Measurements from ENCODE around the gene FGFBP2. TPM values are rescaled to one million over a fixed set of nuclear protein-coding genes. Genes with fewer than 3 reads are reported as not detected.

FGFBP2 gene
- total RNA-seq, 1 donor from 2014 or later: not detected

- H3K4me3 Mint-ChIP-seq (ENCODE audit: unreplicated experiment): no peak overlapping the region
- no peaks in the 10 kb centered on the region for H3K79me2 ChIP-seq (ENCODE audit: insufficient read depth, low read length)
- H3K27me3 ChIP-seq (ENCODE audit: insufficient read depth, low read length): no peaks in the 10 kb centered on the region
- H3K4me2 ChIP-seq (ENCODE audit: low read length): no peak overlapping the region
- H3K36me3 Mint-ChIP-seq (ENCODE audit: low read depth, unreplicated experiment): peaks cover 4% of the 10 kb centered on the region
- H3K9ac ChIP-seq (ENCODE audit: low read length): no peak overlapping the region
- H4K20me1 ChIP-seq (ENCODE audit: insufficient read depth, low read length): no peaks in the 10 kb centered on the region
- H3K36me3 ChIP-seq (ENCODE audit: insufficient read depth, low read length): no peaks in the 10 kb centered on the region
- DNase-seq (ENCODE audit: low read depth) (no peak), FAIRE-seq (no peak)
- H3K4me1 ChIP-seq (ENCODE audit: insufficient read depth, low read length): no peaks in the 10 kb centered on the region
- no peak overlapping the region for H3K27ac ChIP-seq (ENCODE audit: low read depth, low read length)
- no peak overlapping the region for H3K4me3 ChIP-seq (ENCODE audit: insufficient read depth, low read depth, low read length)
- H3K27ac Mint-ChIP-seq (ENCODE audit: unreplicated experiment): no peak overlapping the region
- no peak overlapping the region for H2AFZ ChIP-seq (ENCODE audit: low read depth, low read length)
- H3K9me3 Mint-ChIP-seq (ENCODE audit: unreplicated experiment): no peaks in the 10 kb centered on the region
- TF ChIP-seq, protein P1, sequence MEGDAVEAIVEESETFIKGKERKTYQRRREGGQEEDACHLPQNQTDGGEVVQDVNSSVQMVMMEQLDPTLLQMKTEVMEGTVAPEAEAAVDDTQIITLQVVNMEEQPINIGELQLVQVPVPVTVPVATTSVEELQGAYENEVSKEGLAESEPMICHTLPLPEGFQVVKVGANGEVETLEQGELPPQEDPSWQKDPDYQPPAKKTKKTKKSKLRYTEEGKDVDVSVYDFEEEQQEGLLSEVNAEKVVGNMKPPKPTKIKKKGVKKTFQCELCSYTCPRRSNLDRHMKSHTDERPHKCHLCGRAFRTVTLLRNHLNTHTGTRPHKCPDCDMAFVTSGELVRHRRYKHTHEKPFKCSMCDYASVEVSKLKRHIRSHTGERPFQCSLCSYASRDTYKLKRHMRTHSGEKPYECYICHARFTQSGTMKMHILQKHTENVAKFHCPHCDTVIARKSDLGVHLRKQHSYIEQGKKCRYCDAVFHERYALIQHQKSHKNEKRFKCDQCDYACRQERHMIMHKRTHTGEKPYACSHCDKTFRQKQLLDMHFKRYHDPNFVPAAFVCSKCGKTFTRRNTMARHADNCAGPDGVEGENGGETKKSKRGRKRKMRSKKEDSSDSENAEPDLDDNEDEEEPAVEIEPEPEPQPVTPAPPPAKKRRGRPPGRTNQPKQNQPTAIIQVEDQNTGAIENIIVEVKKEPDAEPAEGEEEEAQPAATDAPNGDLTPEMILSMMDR (IDR thresholded peaks at IDR 0.05; ENCODE audit: insufficient read depth, low read depth, low read length): no peak
- TF ChIP-seq EZH2 (IDR thresholded peaks at IDR 0.05; ENCODE audit: insufficient read depth, low read length): no peak
- H3K4me1 Mint-ChIP-seq (ENCODE audit: low read depth, unreplicated experiment): no peaks in the 10 kb centered on the region
- no peaks in the 10 kb centered on the region for H3K27me3 Mint-ChIP-seq (ENCODE audit: low read depth, unreplicated experiment)
- H3K9me3 ChIP-seq (ENCODE audit: insufficient read depth, low read depth, low read length): no peaks in the 10 kb centered on the region
Observed at GRCh38 chr4:15976456-15977447, 13.8 kb upstream of the FGFBP2 start.

GRCh38 chr4:15971068-15971801, 8.3 kb upstream of the FGFBP2 start:
- Histone ChIP-seq H3K4me1 (ENCODE audit: insufficient read depth, low read length) (no peaks in the 10 kb centered on the region), H3K27ac (ENCODE audit: low read depth, low read length) (no peak overlapping the region), H3K4me3 (ENCODE audit: insufficient read depth, low read depth, low read length) (no peak overlapping the region), H3K36me3 (ENCODE audit: insufficient read depth, low read length) (no peaks in the 10 kb centered on the region), H3K4me2 (ENCODE audit: low read length) (no peak overlapping the region), H3K79me2 (ENCODE audit: insufficient read depth, low read length) (no peaks in the 10 kb centered on the region), H2AFZ (ENCODE audit: low read depth, low read length) (no peak overlapping the region), H4K20me1 (ENCODE audit: insufficient read depth, low read length) (no peaks in the 10 kb centered on the region), H3K9me3 (ENCODE audit: insufficient read depth, low read depth, low read length) (no peaks in the 10 kb centered on the region), H3K27me3 (ENCODE audit: insufficient read depth, low read length) (peaks cover 2% of the 10 kb centered on the region), H3K9ac (ENCODE audit: low read length) (no peak overlapping the region)
- no peak overlapping the region for H3K4me3 Mint-ChIP-seq (ENCODE audit: unreplicated experiment)
- TF ChIP-seq, protein P1 (IDR thresholded peaks at IDR 0.05; ENCODE audit: insufficient read depth, low read depth, low read length): no peak
- H3K4me1 Mint-ChIP-seq (ENCODE audit: low read depth, unreplicated experiment): no peaks in the 10 kb centered on the region
- H3K36me3 Mint-ChIP-seq (ENCODE audit: low read depth, unreplicated experiment): peaks cover 2% of the 10 kb centered on the region
- no peaks in the 10 kb centered on the region for H3K27me3 Mint-ChIP-seq (ENCODE audit: low read depth, unreplicated experiment)
- no peak for DNase-seq (ENCODE audit: low read depth)
- FAIRE-seq: no peak
- H3K9me3 Mint-ChIP-seq (ENCODE audit: unreplicated experiment): no peaks in the 10 kb centered on the region
- no peak overlapping the region for H3K27ac Mint-ChIP-seq (ENCODE audit: unreplicated experiment)

Measured in astrocyte (in vitro differentiated cells and primary cell).